HG03139 (cell line): ENCODE measurements around the gene THSD4.
"Not testable (repeated sequence)": the region's sequence is repeated elsewhere in the genome, so short reads cannot be mapped to it uniquely, and the experiment has no call there.

Source experiments
- ATAC-seq: cut with Tn5 transposase; IDR thresholded peaks from one replicate; pipeline ENCODE4 v1.9.1; 2021; ENCODE audit not compliant: unreplicated experiment

The THSD4 gene

GRCh38 chr15:71410347-71410746, 295.1 kb downstream of the THSD4 start:
- ATAC-seq, result no peak

- ATAC-seq, result no peak
Observed at GRCh38 chr15:71411538-71412482, 296.5 kb downstream of the THSD4 start.

- ATAC-seq, result no peak
Observed at GRCh38 chr15:71413419-71413818, 298.1 kb downstream of the THSD4 start.

GRCh38 chr15:71414853-71415252, 299.6 kb downstream of the THSD4 start:
- ATAC-seq, result no peak

GRCh38 chr15:71422530-71423259, 307.4 kb downstream of the THSD4 start:
- ATAC-seq, result no peak

- ATAC-seq, result no peak
Observed at GRCh38 chr15:71424765-71425164, 309.5 kb downstream of the THSD4 start.

GRCh38 chr15:71425388-71425787, 310.1 kb downstream of the THSD4 start:
- ATAC-seq, result no peak

GRCh38 chr15:71426792-71427191, 311.5 kb downstream of the THSD4 start:
- ATAC-seq, result no peak

- no peak for ATAC-seq
Observed at GRCh38 chr15:71430782-71431181, 315.5 kb downstream of the THSD4 start.

GRCh38 chr15:71431343-71432336, 316.4 kb downstream of the THSD4 start:
- no peak for ATAC-seq

GRCh38 chr15:71433402-71433801, 318.1 kb downstream of the THSD4 start:
- ATAC-seq, result no peak

- no peak for ATAC-seq
Observed at GRCh38 chr15:71434774-71435173, 319.5 kb downstream of the THSD4 start.

GRCh38 chr15:71435552-71435951, 320.3 kb downstream of the THSD4 start:
- no peak for ATAC-seq

- ATAC-seq, result no peak
Observed at GRCh38 chr15:71436854-71437253, 321.6 kb downstream of the THSD4 start.

- no peak for ATAC-seq
Observed at GRCh38 chr15:71437404-71437803, 322.1 kb downstream of the THSD4 start.

GRCh38 chr15:71437919-71438318, 322.6 kb downstream of the THSD4 start:
- ATAC-seq, result no peak

GRCh38 chr15:71439478-71439877, 324.2 kb downstream of the THSD4 start:
- ATAC-seq, result not testable (repeated sequence)

- ATAC-seq, result no peak
Observed at GRCh38 chr15:71440489-71441110, 325.3 kb downstream of the THSD4 start.

GRCh38 chr15:71443538-71443937, 328.3 kb downstream of the THSD4 start:
- no peak for ATAC-seq

- ATAC-seq, result no peak
Observed at GRCh38 chr15:71444032-71444810, 328.9 kb downstream of the THSD4 start.
